ENCODE data around the gene LRRN4CL.
A peak's percentile ranks its signal among the peaks of the same experiment; 100 is the strongest.
"Not testable (repeated sequence)": the region's sequence is repeated elsewhere in the genome, so short reads cannot be mapped to it uniquely, and the experiment has no call there.

LRRN4CL gene

GRCh38 chr11:62709247-62710000 lies 20.1 kb upstream of the LRRN4CL start:
- peak; percentile 79 to 99 (median 96) for DNase-seq

GRCh38 chr11:62708793-62709192 lies 19.5 kb upstream of the LRRN4CL start:
- peak in 3 of 5 experiments; percentile 16 to 72 (median 39) for DNase-seq

GRCh38 chr11:62708392-62708791 lies 19.1 kb upstream of the LRRN4CL start:
- no peak for DNase-seq

GRCh38 chr11:62707277-62707861 lies 18.0 kb upstream of the LRRN4CL start, which contains the start of the genes BSCL2 and GNG3:
TSS of gene BSCL2 (minus strand) at chr11:62707424. CDS start at chr11:62707195, 229 bp downstream.
TSS of gene GNG3 (plus strand) at chr11:62707676. CDS start at chr11:62708296, 620 bp downstream.
- DNase-seq: peak in 1 of 5 experiments; percentile 33

GRCh38 chr11:62706850-62707247 lies 17.5 kb upstream of the LRRN4CL start:
- DNase-seq: no peak

GRCh38 chr11:62705880-62706849 lies 16.8 kb upstream of the LRRN4CL start:
- DNase-seq: peak; percentile 90 to 93 (median 93)

- no peak for DNase-seq
These were observed 16.1 kb upstream of the LRRN4CL start for GRCh38 chr11:62705413-62705812.

GRCh38 chr11:62703921-62704320 lies 14.6 kb upstream of the LRRN4CL start:
- DNase-seq: not testable (repeated sequence)

- no peak for DNase-seq
These were observed 12.9 kb upstream of the LRRN4CL start for GRCh38 chr11:62702246-62702645.

GRCh38 chr11:62694455-62695167 lies 5.3 kb upstream of the LRRN4CL start:
- peak; percentile 40 to 78 (median 55) for DNase-seq

- DNase-seq: not testable (repeated sequence)
These were observed 4.3 kb upstream of the LRRN4CL start for GRCh38 chr11:62693624-62694023.

- DNase-seq: no peak
These were observed 839 bp downstream of the LRRN4CL start for GRCh38 chr11:62688491-62688890.

- no peak for DNase-seq
These were observed 1.6 kb downstream of the LRRN4CL start for GRCh38 chr11:62687508-62688396.

GRCh38 chr11:62682518-62682917 lies 6.8 kb downstream of the LRRN4CL start:
- no peak for DNase-seq

GRCh38 chr11:62680825-62681240 lies 8.5 kb downstream of the LRRN4CL start:
- peak in 1 of 5 experiments; percentile 79 for DNase-seq

GRCh38 chr11:62678770-62679696 lies 10.3 kb downstream of the LRRN4CL start, which contains the start of gene UBXN1:
TSS of gene UBXN1 (minus strand) at chr11:62679073. CDS start at chr11:62678923, 150 bp downstream.
- peak; percentile 61 to 89 (median 80) for DNase-seq

GRCh38 chr11:62678433-62678769 lies 10.9 kb downstream of the LRRN4CL start:
- no peak for DNase-seq

GRCh38 chr11:62677714-62678113 lies 11.6 kb downstream of the LRRN4CL start:
- no peak for DNase-seq

- no peak for DNase-seq
These were observed 12.2 kb downstream of the LRRN4CL start for GRCh38 chr11:62677156-62677555.

GRCh38 chr11:62676698-62677097 lies 12.6 kb downstream of the LRRN4CL start:
- no peak for DNase-seq
